Measurements from ENCODE around the gene HES3.

Gene HES3

GRCh38 chr1:6220236-6220635 is 23.7 kb upstream of the HES3 start:
- no peak for DNase-seq (ENCODE audit: low read depth)
- no peak overlapping the region for H3K4me3 ChIP-seq (ENCODE audit: low read depth, low read length)
- no peak for TF ChIP-seq CTCF (conservative IDR thresholded peaks at IDR 0.05; ENCODE audit: low read depth, low read length)

GRCh38 chr1:6221210-6221784 is 22.7 kb upstream of the HES3 start:
- DNase-seq (ENCODE audit: low read depth) = no peak
- TF ChIP-seq CTCF (conservative IDR thresholded peaks at IDR 0.05; ENCODE audit: low read depth, low read length) = no peak
- H3K4me3 ChIP-seq (ENCODE audit: low read depth, low read length) = no peak overlapping the region

- no peak for TF ChIP-seq CTCF (conservative IDR thresholded peaks at IDR 0.05; ENCODE audit: low read depth, low read length)
- H3K4me3 ChIP-seq (ENCODE audit: low read depth, low read length) = no peak overlapping the region
- DNase-seq (ENCODE audit: low read depth) = no peak
These were observed 21.3 kb upstream of the HES3 start for GRCh38 chr1:6222636-6223035.

GRCh38 chr1:6223617-6224016 is 20.4 kb upstream of the HES3 start:
- no peak for DNase-seq (ENCODE audit: low read depth)
- no peak for TF ChIP-seq CTCF (conservative IDR thresholded peaks at IDR 0.05; ENCODE audit: low read depth, low read length)

GRCh38 chr1:6224718-6225117 is 19.3 kb upstream of the HES3 start:
- no peak for TF ChIP-seq CTCF (conservative IDR thresholded peaks at IDR 0.05; ENCODE audit: low read depth, low read length)
- no peak for DNase-seq (ENCODE audit: low read depth)
- H3K4me3 ChIP-seq (ENCODE audit: low read depth, low read length) = no peak overlapping the region

More at GRCh38 chr1:6223617-6224016, 20.4 kb upstream of the HES3 start:
- H3K4me3 ChIP-seq (ENCODE audit: low read depth, low read length) = no peak overlapping the region

- no peak overlapping the region for H3K4me3 ChIP-seq (ENCODE audit: low read depth, low read length)
- no peak for TF ChIP-seq CTCF (conservative IDR thresholded peaks at IDR 0.05; ENCODE audit: low read depth, low read length)
- no peak for DNase-seq (ENCODE audit: low read depth)
These were observed 18.3 kb upstream of the HES3 start for GRCh38 chr1:6225651-6226050.

- no peak for DNase-seq (ENCODE audit: low read depth)
- H3K4me3 ChIP-seq (ENCODE audit: low read depth, low read length) = no peak overlapping the region
- no peak for TF ChIP-seq CTCF (conservative IDR thresholded peaks at IDR 0.05; ENCODE audit: low read depth, low read length)
These were observed 10.6 kb upstream of the HES3 start for GRCh38 chr1:6233376-6233775.
